B cell (primary cell): ENCODE results near the gene CHCHD4.

Experiments used
- EZH2 ChIP-seq: IDR thresholded peaks from 2 replicates; pipeline ENCODE4 v1.6.1; 2012; ENCODE audit warnings: borderline replicate concordance, low read depth, mild to moderate bottlenecking, moderate library complexity, low read length; ENCODE audit not compliant: insufficient read depth, poor library complexity, severe bottlenecking
- TF ChIP-seq, protein P1 (sequence below): fragments of 200-600 bp; IDR thresholded peaks from one replicate; pipeline ENCODE4 v1.8.0; 2022; ENCODE audit warnings: antibody characterized with exemption, mild to moderate bottlenecking

DNA sequence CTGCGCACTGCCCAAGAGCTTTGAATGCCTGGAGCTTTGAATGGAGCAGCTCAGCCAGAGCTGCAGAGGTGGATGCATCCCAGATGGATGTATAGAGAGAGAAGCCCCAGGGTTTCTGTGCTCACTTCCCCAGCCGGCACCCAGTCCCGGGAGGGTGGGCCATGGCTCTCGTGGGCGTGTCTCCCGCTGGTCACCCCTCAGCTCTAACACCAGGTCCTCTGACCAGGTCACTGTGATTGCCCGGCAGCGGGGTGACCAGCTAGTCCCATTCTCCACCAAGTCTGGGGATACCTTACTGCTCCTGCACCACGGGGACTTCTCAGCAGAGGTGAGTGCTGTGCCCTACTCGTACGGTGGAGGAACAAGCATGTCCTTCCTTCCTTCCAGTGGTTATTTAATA lies 10.9 kb upstream of the CHCHD4 start:
- TF ChIP-seq, protein P1, sequence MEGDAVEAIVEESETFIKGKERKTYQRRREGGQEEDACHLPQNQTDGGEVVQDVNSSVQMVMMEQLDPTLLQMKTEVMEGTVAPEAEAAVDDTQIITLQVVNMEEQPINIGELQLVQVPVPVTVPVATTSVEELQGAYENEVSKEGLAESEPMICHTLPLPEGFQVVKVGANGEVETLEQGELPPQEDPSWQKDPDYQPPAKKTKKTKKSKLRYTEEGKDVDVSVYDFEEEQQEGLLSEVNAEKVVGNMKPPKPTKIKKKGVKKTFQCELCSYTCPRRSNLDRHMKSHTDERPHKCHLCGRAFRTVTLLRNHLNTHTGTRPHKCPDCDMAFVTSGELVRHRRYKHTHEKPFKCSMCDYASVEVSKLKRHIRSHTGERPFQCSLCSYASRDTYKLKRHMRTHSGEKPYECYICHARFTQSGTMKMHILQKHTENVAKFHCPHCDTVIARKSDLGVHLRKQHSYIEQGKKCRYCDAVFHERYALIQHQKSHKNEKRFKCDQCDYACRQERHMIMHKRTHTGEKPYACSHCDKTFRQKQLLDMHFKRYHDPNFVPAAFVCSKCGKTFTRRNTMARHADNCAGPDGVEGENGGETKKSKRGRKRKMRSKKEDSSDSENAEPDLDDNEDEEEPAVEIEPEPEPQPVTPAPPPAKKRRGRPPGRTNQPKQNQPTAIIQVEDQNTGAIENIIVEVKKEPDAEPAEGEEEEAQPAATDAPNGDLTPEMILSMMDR: no peak
- TF ChIP-seq EZH2: no peak
